Mucosa of gallbladder (tissue), 1 donor: ENCODE data around the gene DGKB. TPM values are rescaled to one million over a fixed set of nuclear protein-coding genes. Genes with fewer than 3 reads are reported as not detected.

ENCODE experiments used
- DNase-seq: peaks from one replicate; pipeline ENCODE4 v3.0.0-alpha.2; 2020; ENCODE audit warnings: low spot score
- total RNA-seq: library from RNA; stranded (reverse); gene quantifications from one replicate; pipeline ENCODE4 v1.2.1, GENCODE V29; 2021
- donor health status: DM: no; HTN: no; CAD: no.

The DGKB gene
- total RNA-seq, 1 donor from 2014 or later: 1.0 TPM

GRCh38 chr7:14821757-14822480 is 80.6 kb downstream of the DGKB start:
- no peak for DNase-seq

DNA sequence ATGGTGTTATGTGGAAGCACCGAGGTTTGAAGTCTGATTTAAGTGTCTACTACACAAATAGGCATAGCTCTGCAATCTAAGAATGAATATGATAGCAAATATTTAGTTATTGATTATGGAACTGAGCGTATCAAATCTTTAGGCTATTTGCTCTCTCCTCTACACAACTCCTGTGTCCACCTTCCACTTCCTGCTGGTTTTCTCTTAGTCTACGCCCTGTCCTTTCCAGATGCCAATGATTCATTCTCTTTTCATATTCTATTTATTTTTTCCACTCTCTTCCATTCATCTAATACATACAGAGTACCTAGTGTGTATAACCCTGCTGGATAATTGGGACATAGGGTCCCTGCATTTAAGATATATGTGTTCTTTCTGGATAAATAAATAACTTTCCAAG is 83.7 kb downstream of the DGKB start:
- no peak for DNase-seq

DNA sequence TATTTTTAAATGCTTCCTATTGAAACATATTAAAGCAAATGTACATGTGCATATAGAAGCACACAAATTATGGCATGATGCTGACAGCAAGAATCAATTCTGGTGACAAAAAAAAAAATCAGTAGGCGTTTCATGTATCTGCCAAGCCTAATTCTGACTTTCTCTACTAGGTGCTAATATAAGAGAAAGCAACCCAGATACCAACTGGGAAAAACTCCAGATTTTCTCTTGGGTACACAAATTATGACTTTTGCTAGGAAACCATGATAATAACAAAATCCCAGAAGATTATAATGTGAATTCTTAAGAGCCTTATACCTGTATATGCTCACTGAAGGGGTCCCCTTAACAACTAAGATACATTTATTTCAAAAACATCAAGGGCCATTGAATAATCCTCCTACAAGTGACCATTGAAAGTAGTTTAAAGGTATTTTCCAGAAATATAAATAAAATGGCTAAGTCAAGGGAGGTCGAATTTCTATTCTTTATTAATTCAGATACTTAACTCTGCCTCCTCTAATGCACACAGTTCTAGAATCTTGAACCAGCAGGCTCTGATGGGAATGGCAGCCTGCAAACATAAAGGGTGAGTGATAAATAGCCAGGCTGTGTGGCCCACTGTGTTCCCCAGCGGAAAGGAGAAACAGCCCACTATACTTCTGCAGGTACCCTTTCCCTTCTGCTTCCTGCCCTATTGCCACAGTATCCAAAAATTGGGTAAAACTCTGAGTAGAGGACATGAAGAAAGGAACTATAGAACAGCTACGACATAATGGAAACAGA is 84.5 kb downstream of the DGKB start:
- DNase-seq: no peak

- DNase-seq: no peak
These were observed 95.0 kb downstream of the DGKB start for GRCh38 chr7:14807507-14807906.

DNA sequence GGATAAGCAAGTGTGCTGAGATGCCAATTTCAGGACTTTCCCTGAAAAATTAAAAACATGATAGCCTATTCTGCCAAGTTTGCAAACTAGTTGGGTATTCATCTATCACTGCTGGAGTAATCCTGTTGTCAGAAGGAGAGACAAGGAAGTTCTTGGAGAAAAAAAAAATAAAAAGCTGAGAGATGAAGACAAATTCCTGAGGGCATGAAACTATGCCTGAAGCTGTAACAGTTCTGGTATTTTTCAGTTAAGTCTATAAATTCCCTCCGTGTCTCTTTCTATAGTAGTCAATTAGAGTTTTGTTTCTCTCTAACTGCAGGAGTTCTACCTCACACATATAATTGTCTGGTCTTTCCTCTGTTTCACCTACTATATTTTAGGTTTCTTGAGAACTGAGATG is 95.7 kb downstream of the DGKB start:
- DNase-seq: no peak

- no peak for DNase-seq
These were observed 97.3 kb downstream of the DGKB start for GRCh38 chr7:14805105-14805719.

DNA sequence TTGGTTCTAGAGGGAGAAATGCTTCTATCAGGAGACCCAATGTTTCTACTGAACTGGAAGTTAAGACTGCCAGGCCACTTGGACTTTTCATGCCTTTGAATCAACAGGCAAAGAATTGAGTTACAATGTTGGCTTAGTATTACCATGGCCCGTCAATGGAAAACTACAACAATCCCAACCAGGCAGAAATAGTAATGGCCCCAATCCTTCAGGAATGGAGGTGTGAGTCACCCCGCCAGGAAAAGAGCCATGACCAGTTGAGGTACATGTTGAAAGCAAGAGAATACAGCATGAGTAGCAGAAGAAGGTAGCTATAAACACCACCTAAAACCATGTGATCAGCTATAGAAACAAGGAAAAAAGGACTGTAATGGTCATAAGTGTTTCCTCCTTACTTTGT is 101.9 kb downstream of the DGKB start:
- no peak for DNase-seq

DNA sequence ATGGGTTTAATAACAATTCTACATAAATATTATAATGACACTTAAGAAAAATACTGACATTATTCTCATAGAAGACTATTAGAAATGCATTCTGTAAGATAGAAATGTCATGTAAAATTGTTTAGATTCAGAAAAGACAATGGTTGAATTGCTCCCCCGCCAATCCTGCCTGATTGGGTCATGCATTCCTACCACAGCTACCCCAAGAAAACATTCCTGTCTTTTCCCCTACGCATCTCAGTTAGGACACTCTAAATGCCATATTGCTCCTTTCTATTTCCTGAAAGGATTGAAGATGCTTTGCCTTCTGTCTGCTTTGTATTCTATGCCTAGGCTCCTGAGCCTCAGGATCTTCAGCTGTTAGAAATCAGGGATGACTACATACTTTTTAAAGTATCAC is 109.4 kb downstream of the DGKB start:
- no peak for DNase-seq

DNA sequence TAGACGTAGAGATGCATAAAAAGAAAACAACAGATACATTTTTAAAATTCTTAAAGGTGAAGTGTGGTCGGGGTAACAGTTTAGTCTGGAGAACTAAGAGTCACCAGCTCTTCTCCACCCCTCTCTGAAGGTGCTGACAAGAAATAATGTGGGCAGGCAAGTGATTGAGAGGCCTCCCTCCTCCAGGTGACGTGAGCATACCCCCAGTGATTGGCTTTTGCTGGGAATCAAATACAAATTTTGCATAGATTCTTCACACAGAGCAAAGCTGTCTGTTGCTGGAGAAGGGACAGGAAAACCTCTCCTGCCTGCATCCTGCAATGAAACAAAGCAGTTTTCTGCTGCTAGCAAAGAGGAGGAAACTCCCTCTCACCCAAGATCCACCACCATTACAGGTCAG is 115.0 kb downstream of the DGKB start:
- no peak for DNase-seq

DNA sequence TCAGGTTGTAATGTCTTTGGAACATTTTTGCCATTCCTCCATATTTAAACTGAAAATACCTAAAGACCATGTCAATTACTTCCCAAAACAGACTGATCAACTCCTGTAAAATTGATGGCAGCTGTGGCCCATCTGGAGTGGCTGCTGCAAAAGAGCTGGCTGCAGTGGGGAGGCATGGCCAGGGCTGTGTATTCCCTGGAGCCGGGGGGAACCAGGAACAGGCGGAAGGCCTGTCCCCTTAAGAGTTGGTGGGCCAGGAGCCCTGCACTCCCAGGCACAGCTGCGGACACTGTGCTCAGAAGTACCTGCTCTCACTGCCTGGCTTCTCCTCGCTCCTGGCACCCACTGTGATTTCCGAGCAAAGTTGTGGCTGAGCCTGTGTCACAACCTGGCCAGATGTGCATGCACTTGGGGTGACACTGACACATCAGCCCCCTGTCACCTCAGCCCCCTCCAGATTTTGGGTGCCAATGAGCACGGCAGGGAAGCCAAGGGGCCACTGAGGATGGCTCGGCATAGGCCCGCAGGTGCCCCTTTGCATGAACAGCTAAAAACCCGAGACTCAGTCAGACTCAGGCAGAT is 116.1 kb downstream of the DGKB start:
- no peak for DNase-seq

DNA sequence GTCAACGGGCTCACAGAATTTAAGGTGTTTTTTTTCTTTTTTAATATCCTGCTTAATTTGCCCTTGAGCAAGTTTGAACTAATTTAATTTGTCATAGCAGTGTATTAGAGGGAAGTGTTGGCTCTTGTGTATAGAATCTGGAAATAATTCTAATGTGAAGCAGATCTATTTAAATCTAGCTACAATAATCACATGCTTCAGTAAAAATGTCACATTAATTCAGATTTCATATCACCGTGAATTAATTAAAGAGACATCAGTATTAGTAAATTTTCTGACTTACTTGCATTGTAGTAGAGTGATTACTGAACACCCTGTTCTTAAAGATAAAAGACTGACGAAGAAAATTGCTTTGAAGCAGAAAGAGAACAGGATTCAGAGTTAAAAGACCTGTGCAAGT is 124.7 kb downstream of the DGKB start:
- DNase-seq: no peak

GRCh38 chr7:14776266-14776665 is 126.3 kb downstream of the DGKB start:
- no peak for DNase-seq

- DNase-seq: no peak
These were observed 128.8 kb downstream of the DGKB start for GRCh38 chr7:14773729-14774271.

GRCh38 chr7:14770614-14771013 is 131.9 kb downstream of the DGKB start:
- DNase-seq: no peak

DNA sequence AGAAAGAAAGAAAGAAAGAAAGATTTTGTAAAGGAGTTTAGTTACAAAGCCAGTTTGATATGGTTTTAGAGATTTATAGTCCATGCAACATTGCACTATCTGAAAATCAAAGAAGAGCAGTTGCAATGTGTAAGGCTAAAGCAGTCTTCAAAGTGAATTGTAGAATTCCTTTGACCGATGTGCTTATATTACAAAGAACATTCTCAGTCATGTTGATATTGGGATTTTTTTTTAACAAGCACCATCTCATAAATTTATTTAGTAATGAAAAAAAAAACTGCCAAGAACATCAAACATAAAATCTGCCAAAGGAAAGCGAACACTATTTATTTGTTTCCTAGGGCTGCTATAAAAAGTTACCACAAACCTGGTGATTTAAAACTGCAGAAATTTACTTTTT is 133.3 kb downstream of the DGKB start:
- DNase-seq: no peak

DNA sequence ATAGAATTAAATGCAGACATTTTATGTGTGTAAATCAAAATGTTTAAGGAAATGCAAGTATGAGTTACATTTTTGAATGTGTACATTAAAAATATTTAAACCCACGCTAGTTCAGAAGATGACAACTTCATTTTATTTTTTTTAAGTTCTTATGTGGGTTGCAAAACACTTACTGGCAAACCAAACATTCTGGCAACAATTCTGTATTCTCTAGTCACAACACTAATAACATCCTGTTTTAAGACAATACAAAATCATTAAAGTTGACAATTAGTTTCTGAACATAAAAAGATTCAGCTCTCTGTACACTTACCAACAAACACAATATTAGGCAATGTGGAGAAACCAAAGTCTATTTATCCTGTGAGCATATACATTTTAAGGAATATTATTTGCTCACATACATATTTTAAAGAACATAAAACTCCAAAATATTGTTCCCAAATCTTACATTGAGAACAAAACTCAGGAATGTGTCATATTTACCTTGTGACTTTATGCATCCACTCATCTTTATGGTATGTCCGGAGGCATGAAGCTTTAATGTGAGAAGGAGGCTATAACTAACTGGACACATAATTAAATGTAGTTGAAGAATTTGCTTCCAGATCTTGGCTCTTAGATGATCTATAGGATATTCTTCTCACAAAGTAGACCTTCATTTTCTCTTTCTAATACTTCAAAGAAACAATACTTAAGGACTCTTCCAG is 134.7 kb downstream of the DGKB start:
- DNase-seq: no peak

GRCh38 chr7:14766747-14767146 is 135.8 kb downstream of the DGKB start:
- DNase-seq: no peak

DNA sequence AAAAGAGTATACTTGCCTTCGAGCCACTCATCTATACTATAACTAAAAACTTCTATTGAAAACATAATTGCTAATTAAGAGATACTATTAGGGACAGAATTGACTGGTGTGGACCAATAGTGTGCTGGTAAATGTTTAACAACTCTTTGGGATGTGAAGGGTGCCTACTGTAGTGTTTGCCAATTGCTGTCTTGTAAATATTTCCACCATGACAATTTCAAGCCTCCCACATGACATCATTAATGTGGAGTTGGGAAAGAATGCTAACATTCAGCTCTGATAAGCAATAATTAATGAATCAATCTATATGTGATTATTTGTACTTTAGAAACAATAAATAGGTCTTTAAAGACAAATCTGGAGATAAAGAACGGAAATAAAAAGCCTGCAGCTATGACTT is 136.8 kb downstream of the DGKB start:
- DNase-seq: no peak

GRCh38 chr7:14762561-14762960 is 140.0 kb downstream of the DGKB start:
- DNase-seq: no peak

GRCh38 chr7:14761510-14762296 is 140.8 kb downstream of the DGKB start:
- DNase-seq: peak; percentile 11
